Glomerular endothelial cell (primary cell): ENCODE results near the gene PRPSAP2. TPM values are rescaled to one million over a fixed set of nuclear protein-coding genes. Genes with fewer than 3 reads are reported as not detected.
"Not testable (repeated sequence)": the region's sequence is repeated elsewhere in the genome, so short reads cannot be mapped to it uniquely, and the experiment has no call there.

ENCODE experiments used
- DNase-seq: peaks from one replicate; pipeline ENCODE4 v3.0.0-alpha.2; 2011; ENCODE audit warnings: low read depth, low spot score; ENCODE audit errors: extremely low read depth
- total RNA-seq: library from RNA; depleted of rRNA; stranded (reverse); fragments of >200 nt; gene quantifications from 2 replicates; pipeline ENCODE4 v1.2.3, GENCODE V29; 2015

PRPSAP2 gene
- total RNA-seq, 1 donor from 2014 or later, result 23.9 TPM

- DNase-seq, result no peak
These were observed 30.9 kb downstream of the PRPSAP2 start for GRCh38 chr17:18888766-18889290.

DNA sequence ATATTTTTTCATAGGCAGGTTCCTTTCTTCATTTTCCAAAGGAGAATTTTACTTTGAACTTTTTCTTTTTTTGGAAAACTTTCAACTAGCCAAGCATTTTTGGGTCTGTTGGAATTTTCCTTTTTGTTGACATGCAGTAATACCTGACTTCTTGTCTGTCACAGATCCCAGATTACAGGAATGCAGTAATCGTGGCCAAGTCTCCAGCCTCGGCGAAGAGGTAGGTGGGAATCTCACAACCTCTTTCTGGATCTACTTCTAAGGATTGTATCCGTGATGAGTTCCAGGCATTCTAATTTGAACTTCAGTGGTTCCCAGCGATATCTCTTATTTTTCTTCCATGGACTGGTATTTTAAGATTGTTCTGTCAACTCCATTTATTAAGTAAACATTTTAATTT, 31.7 kb downstream of the PRPSAP2 start:
- DNase-seq, result no peak

DNA sequence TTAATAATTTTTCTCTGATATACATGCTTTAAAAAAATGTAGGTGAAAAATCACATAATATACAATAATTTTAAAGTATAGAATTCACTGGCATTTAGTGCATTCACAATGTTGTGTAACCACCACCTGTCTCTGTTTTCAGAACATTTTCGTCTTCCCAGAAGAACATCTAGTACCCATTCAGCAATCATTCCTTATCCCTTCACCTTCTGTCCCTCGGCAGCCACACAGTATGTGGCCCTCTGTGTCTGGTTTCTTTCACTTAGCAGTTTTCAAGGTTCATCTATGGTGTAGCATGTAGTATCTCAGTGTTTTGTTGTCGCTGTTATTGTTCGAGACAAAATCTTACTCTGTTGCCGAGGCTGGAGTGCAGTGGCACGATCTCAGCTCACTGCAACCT, 33.6 kb downstream of the PRPSAP2 start:
- DNase-seq, result no peak

DNA sequence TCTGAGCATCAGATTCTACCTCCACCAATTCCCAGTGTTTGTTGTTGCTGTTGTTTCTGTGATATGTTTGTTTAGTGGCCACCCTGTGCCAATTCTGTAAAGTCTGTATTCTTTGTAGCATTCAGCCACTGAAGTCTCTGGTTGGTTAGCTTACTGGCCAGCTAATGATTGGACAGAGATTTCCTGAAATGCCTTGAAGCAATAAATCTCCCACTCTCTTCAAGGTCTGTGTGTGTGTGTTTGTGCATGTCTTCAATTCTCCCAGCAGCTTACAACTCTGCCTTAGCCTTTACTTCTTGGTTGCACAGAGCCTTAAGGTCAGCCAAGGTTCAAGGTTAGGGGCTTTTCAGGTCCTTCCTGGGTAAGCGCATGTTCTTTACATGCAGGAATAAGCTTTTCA, 38.2 kb downstream of the PRPSAP2 start:
- no peak for DNase-seq

- DNase-seq, result no peak
These were observed 39.0 kb downstream of the PRPSAP2 start for GRCh38 chr17:18896947-18897346.

DNA sequence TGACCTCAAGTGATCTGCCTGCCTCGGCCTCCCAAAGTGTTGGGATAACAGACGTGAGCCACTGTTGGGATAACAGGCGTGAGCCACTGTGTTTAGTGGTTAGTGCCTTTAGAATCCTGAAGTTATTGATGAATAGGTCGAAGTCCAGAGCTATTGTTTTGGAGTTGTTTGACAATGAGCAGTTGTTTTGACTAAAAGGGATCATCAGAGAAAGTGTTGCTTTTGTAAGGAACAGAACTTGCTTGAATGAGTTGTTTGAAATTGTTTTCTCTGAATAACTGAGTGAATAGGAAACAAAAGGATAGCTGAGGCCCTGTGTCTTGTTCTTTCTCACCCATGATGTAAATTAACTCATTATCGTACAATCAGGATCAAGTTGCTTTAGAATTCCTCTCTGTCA, 46.6 kb downstream of the PRPSAP2 start:
- no peak for DNase-seq

DNA sequence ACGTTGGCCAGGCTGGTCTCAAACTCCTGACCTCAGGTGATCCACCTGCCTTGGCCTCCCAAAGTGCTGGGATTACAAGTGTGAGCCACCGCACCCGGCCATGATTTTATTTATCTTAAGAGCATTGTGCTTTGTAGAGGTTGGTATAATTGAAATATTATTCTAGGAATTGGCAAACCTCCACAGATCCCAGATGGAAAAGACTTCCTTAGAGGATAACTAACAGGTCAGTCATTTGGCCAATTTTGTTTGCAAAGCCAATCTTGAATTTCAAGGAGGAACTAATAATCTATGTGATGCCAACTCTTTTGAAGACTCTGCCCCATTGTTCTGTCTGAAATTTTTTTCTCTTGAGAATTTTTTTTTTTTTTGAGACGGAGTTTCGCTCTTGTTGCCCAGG, 47.3 kb downstream of the PRPSAP2 start:
- DNase-seq, result no peak

- DNase-seq, result no peak
These were observed 52.4 kb downstream of the PRPSAP2 start for GRCh38 chr17:18910326-18910725.

DNA sequence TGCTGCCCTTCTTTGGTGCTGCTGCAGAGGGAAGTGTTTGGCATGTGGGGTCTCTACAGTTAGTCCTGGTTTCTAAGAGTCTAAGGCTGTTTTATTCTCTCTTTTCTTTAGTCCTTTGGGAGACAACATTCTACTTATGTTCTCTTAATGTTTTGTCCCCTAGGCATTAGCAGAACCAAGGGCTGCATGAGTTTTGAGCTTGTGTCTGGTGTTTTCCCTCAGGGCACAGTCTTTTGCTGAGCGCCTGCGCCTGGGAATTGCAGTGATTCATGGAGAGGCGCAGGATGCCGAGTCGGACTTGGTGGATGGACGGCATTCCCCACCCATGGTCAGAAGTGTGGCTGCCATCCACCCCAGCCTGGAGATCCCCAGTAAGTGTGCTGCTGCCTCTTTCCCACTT, 53.0 kb downstream of the PRPSAP2 start:
- no peak for DNase-seq

GRCh38 chr17:18916816-18917500, 59.0 kb downstream of the PRPSAP2 start:
- DNase-seq, result no peak

DNA sequence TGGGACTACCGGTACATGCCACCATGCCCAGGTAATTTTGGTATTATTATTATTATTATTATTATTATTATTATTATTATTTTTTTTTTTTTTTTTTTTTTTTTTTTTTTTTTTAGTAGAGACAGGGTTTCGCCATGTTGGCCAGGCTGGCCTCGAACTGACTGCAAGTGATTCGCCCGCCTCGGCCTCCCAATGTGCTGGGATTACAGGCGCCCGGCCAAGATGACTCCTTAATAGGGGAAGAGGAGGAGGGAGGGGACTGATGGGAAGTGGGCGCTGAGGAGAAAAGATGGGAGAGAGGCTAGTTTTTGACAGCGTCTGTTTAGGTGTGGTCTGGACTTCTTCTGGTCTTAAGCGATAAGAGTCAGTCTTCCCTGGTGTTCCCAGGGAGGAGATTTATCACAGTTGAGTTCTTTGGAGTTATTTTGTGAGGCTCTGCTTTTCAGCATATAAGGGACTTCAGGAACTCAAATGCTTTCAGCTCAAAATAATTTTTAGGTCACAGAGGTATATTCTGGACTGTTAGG, 59.6 kb downstream of the PRPSAP2 start:
- no peak for DNase-seq

- no peak for DNase-seq
These were observed 62.0 kb downstream of the PRPSAP2 start for GRCh38 chr17:18919963-18920362.

DNA sequence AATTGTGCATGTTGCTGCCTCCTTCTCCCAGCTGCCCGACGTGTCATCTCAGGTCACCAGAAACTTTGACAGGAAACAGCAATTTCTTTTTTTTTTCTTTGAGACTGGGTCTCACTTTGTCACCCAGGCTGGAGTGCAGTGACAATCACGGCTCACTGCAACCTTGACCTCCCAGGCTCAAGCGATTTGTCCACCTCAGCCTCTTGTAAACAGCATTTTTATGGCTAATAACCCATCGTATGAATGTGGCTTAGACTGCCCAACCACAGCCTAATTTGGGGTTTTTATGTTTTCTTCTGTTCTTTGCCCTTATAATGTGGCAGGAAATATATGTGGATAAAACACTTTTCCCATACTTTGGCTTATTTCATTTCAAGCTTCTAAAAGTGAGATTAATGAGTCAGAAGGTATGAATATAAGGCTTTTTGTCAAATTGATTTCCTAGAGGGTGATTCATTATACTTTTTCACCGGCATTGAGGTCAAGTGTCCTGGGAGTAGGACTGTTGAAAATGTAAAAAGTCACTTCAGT, 63.0 kb downstream of the PRPSAP2 start:
- no peak for DNase-seq

DNA sequence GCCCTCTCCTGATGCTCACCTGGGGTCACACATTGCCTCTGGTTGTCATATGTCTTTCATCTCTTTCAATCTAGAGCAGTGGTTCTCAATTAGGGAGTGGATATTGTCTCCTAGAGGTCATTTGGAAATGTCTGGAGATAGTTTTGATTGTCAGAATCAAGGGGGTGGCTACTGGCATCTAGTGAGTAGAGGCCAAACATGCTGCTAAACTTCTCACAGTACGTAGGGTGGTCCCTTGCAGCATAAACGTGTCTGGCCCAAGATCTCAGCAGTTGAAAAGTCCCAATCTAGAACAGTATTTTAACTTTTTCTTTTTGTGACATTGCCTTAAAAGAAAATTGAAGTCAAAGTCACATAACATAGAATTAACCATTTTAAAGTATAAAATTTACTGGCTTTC, 63.6 kb downstream of the PRPSAP2 start:
- DNase-seq, result no peak

DNA sequence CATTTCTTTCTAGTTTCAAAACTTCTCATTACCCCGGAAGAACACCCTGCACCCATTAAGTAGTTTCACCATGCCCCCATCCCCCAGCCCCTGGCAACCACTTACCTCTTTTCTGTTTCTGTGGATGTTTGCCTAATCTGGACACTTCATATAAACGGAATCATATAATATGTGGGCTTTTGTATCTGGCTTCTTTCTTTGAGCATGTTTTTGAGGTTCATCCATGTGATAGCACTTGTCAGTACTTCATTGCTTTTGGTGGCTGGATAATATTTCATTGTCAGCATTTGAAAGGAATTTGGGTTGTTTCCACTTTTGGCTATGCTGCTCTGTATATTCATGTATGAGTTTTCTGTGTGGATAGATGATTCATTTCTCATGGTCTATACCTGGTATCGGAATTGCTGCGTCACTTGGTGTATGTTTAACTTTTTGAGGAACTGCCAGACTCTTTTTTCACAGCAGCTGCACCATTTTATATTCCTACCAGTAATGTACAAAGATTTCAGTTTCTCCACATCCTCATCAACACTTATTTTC, 64.1 kb downstream of the PRPSAP2 start:
- DNase-seq, result no peak

DNA sequence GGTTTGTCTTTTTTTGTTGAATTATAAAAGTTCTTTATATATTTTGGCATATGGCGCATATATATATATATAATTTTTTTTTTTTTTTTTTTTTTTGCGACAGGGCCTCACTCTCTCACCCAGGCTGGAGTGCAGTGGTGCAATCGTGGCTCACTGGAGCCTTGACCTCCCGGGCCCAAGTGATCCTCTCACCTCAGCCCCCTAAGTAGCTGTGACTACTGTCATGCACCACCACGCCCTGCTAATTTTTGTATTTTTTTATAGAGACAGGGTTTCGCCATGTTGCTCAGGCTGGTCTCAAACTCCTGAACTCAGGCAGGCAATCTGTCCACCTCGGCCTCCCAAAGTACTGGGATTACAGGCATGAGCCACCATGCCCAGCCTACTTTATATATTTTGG, 64.7 kb downstream of the PRPSAP2 start:
- not testable (repeated sequence) for DNase-seq

- no peak for DNase-seq
These were observed 67.3 kb downstream of the PRPSAP2 start for GRCh38 chr17:18925187-18925586.

DNA sequence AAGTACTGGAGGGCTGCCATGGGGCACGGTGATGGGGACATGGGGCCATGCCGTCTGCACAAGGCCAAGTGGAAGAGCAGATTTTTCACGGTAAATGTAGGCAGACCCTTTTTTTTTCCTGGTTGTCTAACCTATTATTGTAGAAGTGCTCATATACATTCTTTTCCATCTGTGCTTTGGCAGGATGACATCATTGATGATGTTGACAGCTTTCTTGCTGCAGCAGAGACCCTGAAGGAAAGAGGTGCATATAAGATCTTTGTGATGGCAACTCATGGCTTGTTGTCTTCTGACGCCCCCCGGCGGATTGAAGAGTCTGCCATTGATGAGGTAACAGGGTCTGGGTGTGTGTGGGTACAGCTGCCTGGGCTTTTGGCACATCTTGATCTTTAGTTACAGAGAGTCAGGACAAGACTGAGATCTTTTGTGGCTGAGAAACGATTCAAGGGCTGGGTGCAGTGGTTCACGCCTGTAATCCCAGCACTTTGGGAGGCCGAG, 70.7 kb downstream of the PRPSAP2 start:
- no peak for DNase-seq

GRCh38 chr17:18932360-18933055, 74.6 kb downstream of the PRPSAP2 start:
- DNase-seq, result no peak

GRCh38 chr17:18933102-18934058, 75.4 kb downstream of the PRPSAP2 start:
- DNase-seq, result no peak
